HG02943 (cell line): ENCODE results near the gene CCDC57.
A peak's percentile ranks its signal among the peaks of the same experiment; 100 is the strongest.

ENCODE experiments used
- ATAC-seq: cut with Tn5 transposase; IDR thresholded peaks from one replicate; pipeline ENCODE4 v1.9.1; 2021; ENCODE audit warnings: mild to moderate bottlenecking, low read depth, moderate library complexity; ENCODE audit not compliant: unreplicated experiment

CCDC57 gene

GRCh38 chr17:82113422-82113821 is 99.2 kb downstream of the CCDC57 start:
- ATAC-seq, result no peak

GRCh38 chr17:82112914-82113311 is 99.7 kb downstream of the CCDC57 start:
- ATAC-seq, result no peak

GRCh38 chr17:82112181-82112913 is 100.3 kb downstream of the CCDC57 start:
- ATAC-seq, result no peak

GRCh38 chr17:82110298-82110697 is 102.3 kb downstream of the CCDC57 start:
- no peak for ATAC-seq

- no peak for ATAC-seq
Observed at GRCh38 chr17:82108961-82109475, 103.6 kb downstream of the CCDC57 start.

GRCh38 chr17:82108496-82108945 is 104.1 kb downstream of the CCDC57 start:
- ATAC-seq, result no peak

GRCh38 chr17:82108038-82108437 is 104.6 kb downstream of the CCDC57 start:
- no peak for ATAC-seq

- ATAC-seq, result no peak
Observed at GRCh38 chr17:82107341-82107860, 105.2 kb downstream of the CCDC57 start.

GRCh38 chr17:82106688-82107305 is 105.8 kb downstream of the CCDC57 start:
- ATAC-seq, result no peak

- ATAC-seq, result peak; percentile 65
Observed at GRCh38 chr17:82105882-82106687, 106.6 kb downstream of the CCDC57 start.

GRCh38 chr17:82105417-82105881 is 107.2 kb downstream of the CCDC57 start:
- ATAC-seq, result no peak

- no peak for ATAC-seq
Observed at GRCh38 chr17:82104797-82105416, 107.7 kb downstream of the CCDC57 start.

- ATAC-seq, result no peak
Observed at GRCh38 chr17:82103553-82104451, 108.8 kb downstream of the CCDC57 start.

- ATAC-seq, result no peak
Observed at GRCh38 chr17:82101767-82102679, 110.6 kb downstream of the CCDC57 start.

- no peak for ATAC-seq
Observed at GRCh38 chr17:82101301-82101715, 111.3 kb downstream of the CCDC57 start.

GRCh38 chr17:82100502-82101298 is 111.9 kb downstream of the CCDC57 start:
- ATAC-seq, result no peak
